DND-41 (cell line): ENCODE results near the gene UBE2V1.

ENCODE experiments used
- ATAC-seq: fragments of 200-7000 bp; cut with Tn5 transposase; 3 replicates; pipeline ENCODE4 v1.9.1; 2021; ENCODE audit warnings: low read depth; ENCODE audit not compliant: insufficient read depth
- DNase-seq: peaks from one replicate; pipeline ENCODE4 v3.0.0-alpha.2; 2020
- H2AFZ ChIP-seq: 2 replicates; pipeline ENCODE4 v1.6.0; 2012; ENCODE audit warnings: low read depth, low read length
- H3K27ac ChIP-seq: 2 replicates; pipeline ENCODE4 v1.5.1; 2012; ENCODE audit warnings: low read length, inconsistent platforms
- H3K27me3 ChIP-seq: fragments of 200-600 bp; sonication (generic); 2 replicates; pipeline ENCODE4 v1.6.0; 2012; ENCODE audit warnings: low read length, mild to moderate bottlenecking, inconsistent platforms; ENCODE audit not compliant: insufficient read depth, poor library complexity
- H3K36me3 ChIP-seq: 2 replicates; pipeline ENCODE4 v1.5.1; 2012; ENCODE audit warnings: low read length, inconsistent platforms; ENCODE audit not compliant: insufficient read depth
- H3K4me1 ChIP-seq: 2 replicates; pipeline ENCODE4 v1.5.1; 2012; ENCODE audit warnings: mild to moderate bottlenecking, low read length; ENCODE audit not compliant: insufficient read depth
- H3K4me2 ChIP-seq: 2 replicates; pipeline ENCODE4 v1.6.0; 2012; ENCODE audit warnings: mild to moderate bottlenecking, moderate library complexity, low read length, inconsistent platforms; ENCODE audit not compliant: insufficient read depth
- H3K4me3 ChIP-seq, 2 experiments: fragments of 200-600 bp in 1 of 2; shearing (Covaris generic) in 1 of 2; 2 replicates each; pipeline ENCODE4 v1.5.1; 2012 to 2016; ENCODE audit warnings: inconsistent platforms in 2 of 2, low read length in 2 of 2, mild to moderate bottlenecking in 2 of 2, low read depth in 1 of 2, moderate library complexity in 1 of 2
- H3K79me2 ChIP-seq: 2 replicates; pipeline ENCODE4 v1.6.0; 2012; ENCODE audit warnings: low read length, inconsistent platforms; ENCODE audit not compliant: insufficient read depth
- H3K9ac ChIP-seq: 2 replicates; pipeline ENCODE4 v1.6.0; 2012; ENCODE audit warnings: low read depth, mild to moderate bottlenecking, inconsistent platforms, low read length, moderate library complexity
- H3K9me3 ChIP-seq: 2 replicates; pipeline ENCODE4 v1.5.1; 2012; ENCODE audit warnings: low read length, moderate library complexity, mild to moderate bottlenecking, inconsistent platforms; ENCODE audit not compliant: insufficient read depth, severe bottlenecking
- H4K20me1 ChIP-seq: 2 replicates; pipeline ENCODE4 v1.6.0; 2012; ENCODE audit warnings: low read length; ENCODE audit not compliant: insufficient read depth
- EZH2 ChIP-seq: IDR thresholded peaks from 3 replicates; pipeline ENCODE4 v1.6.1; 2012; ENCODE audit warnings: borderline replicate concordance, low read depth, mild to moderate bottlenecking, moderate library complexity, low read length, inconsistent platforms; ENCODE audit not compliant: severe bottlenecking
- TF ChIP-seq, protein P1 (sequence below): IDR thresholded peaks from 2 replicates; pipeline ENCODE4 v1.5.1; 2012; ENCODE audit warnings: borderline replicate concordance, low read length, moderate library complexity, mild to moderate bottlenecking; ENCODE audit not compliant: poor library complexity, severe bottlenecking; ENCODE audit errors: extremely low read depth

Gene UBE2V1

DNA sequence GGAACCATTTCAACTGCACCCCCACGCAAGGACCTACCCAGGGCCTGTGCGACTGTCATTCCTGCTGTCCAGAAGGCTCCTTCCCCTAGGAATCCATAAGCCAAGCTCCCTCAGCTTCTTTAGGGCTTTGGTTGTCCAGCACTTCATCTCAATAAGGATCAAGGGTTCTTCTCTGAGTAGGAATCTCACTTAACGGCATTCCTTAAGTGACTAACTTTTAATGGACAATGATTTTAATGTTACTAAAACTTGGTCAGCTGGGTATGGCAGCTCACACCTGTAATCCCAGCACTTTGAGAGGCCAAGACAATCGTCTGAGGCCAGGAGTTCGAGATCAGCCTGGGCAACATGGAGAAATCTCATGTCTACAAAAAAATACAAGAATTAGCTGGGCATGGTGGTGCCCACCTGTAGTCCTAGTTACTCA is 13.4 kb downstream of the UBE2V1 start:
- no peak for DNase-seq
- Histone ChIP-seq H3K79me2 (peaks cover 100% of the 10 kb centered on the region), H3K36me3 (peaks cover 52% of the 10 kb centered on the region), H3K27ac (no peak overlapping the region), H3K9ac (no peak overlapping the region), H3K4me3 (no peak overlapping the region), H4K20me1 (peaks cover 73% of the 10 kb centered on the region), H3K4me2 (no peak overlapping the region), H3K4me1 (no peaks in the 10 kb centered on the region), H3K27me3 (no peaks in the 10 kb centered on the region), H2AFZ (no peak overlapping the region), H3K9me3 (no peaks in the 10 kb centered on the region)
- no peak for ATAC-seq
- no peak for TF ChIP-seq EZH2
- TF ChIP-seq, protein P1, sequence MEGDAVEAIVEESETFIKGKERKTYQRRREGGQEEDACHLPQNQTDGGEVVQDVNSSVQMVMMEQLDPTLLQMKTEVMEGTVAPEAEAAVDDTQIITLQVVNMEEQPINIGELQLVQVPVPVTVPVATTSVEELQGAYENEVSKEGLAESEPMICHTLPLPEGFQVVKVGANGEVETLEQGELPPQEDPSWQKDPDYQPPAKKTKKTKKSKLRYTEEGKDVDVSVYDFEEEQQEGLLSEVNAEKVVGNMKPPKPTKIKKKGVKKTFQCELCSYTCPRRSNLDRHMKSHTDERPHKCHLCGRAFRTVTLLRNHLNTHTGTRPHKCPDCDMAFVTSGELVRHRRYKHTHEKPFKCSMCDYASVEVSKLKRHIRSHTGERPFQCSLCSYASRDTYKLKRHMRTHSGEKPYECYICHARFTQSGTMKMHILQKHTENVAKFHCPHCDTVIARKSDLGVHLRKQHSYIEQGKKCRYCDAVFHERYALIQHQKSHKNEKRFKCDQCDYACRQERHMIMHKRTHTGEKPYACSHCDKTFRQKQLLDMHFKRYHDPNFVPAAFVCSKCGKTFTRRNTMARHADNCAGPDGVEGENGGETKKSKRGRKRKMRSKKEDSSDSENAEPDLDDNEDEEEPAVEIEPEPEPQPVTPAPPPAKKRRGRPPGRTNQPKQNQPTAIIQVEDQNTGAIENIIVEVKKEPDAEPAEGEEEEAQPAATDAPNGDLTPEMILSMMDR = no peak

DNA sequence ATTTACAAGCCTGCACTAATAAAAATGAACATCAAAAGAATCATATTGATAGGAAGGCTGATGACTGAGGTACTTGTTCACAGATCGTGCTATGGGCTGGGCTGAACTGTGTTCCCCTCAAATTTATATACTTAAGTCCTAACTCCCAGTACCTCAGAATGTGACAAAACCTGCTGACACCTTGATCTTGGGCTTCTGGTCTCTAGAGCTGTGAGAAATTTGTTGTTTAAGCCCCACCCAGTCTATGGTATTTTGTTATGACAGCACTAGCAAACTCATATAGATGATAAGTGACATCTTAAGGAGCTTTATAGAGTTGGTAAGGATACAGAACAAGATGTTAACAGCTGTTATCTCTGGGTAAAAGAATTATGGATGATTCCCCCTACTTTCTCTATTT is 13.8 kb downstream of the UBE2V1 start:
- no peak overlapping the region for H3K4me2 ChIP-seq
- peaks cover 73% of the 10 kb centered on the region for H4K20me1 ChIP-seq
- no peaks in the 10 kb centered on the region for H3K27me3 ChIP-seq
- H3K36me3 ChIP-seq = peaks cover 56% of the 10 kb centered on the region
- H2AFZ ChIP-seq = no peak overlapping the region
- no peak for TF ChIP-seq EZH2
- TF ChIP-seq, protein P1 = no peak
- no peaks in the 10 kb centered on the region for H3K4me1 ChIP-seq
- peaks cover 99% of the 10 kb centered on the region for H3K79me2 ChIP-seq
- no peak overlapping the region for H3K4me3 ChIP-seq
- H3K9me3 ChIP-seq = no peaks in the 10 kb centered on the region
- DNase-seq (no peak), ATAC-seq (no peak)
- H3K27ac ChIP-seq = no peak overlapping the region
- H3K9ac ChIP-seq = no peak overlapping the region

DNA sequence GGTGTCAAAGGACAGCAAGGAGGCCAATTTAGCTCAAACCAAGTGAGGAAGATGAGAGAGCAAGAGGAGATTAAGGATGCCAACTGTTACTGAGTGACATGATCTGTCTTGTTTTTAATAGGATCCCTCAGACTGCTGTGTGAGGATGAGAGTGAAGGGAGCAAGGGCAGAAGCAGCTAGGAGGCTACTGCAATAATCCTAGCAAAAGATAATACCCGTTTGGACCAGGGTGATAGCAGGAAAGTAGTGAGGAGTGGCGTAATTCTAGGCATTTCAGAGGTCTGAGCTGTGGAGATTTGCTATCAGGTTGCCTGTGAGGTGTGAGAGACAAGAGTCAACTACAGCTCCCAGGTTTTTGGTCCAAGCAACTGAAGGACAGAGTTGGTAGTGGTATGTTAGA is 14.7 kb downstream of the UBE2V1 start:
- H3K4me2 ChIP-seq = no peak overlapping the region
- H3K36me3 ChIP-seq = peaks cover 60% of the 10 kb centered on the region
- no peak for ATAC-seq

DNA sequence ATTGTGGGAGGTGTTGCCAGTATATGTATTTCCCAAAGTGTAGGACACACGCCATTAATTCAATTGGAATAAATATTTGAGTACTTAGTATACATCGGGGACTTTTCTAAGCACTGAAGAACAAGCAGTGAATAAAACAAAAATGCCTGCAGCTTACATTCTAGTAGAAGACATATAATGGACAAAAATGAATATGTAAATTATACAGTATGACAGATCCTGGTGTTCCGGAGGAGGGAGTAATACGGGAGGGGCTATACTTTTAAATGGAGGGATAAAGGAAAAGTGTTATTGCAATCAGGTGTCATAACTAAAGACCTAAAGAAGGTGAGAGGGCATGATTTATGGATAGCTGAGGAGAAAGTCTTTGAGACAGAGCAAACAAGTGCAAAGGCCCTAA is 15.1 kb downstream of the UBE2V1 start:
- H4K20me1 ChIP-seq = peaks cover 69% of the 10 kb centered on the region

More for the DNA sequence above, 14.7 kb downstream of the UBE2V1 start:
- H3K4me3 ChIP-seq = no peak overlapping the region
- TF ChIP-seq EZH2 = no peak
- TF ChIP-seq, protein P1 = no peak
- H3K79me2 ChIP-seq = peaks cover 94% of the 10 kb centered on the region
- H3K9ac ChIP-seq = no peak overlapping the region
- H3K27ac ChIP-seq = no peak overlapping the region
- H3K27me3 ChIP-seq = no peaks in the 10 kb centered on the region
- peaks cover 69% of the 10 kb centered on the region for H4K20me1 ChIP-seq
- H3K4me1 ChIP-seq = no peaks in the 10 kb centered on the region
- no peaks in the 10 kb centered on the region for H3K9me3 ChIP-seq
- no peak for DNase-seq
- H2AFZ ChIP-seq = no peak overlapping the region

More for the DNA sequence above, 15.1 kb downstream of the UBE2V1 start:
- no peak overlapping the region for H3K9ac ChIP-seq
- no peak overlapping the region for H3K27ac ChIP-seq
- no peak for ATAC-seq
- no peak overlapping the region for H2AFZ ChIP-seq
- no peak overlapping the region for H3K4me2 ChIP-seq
- no peaks in the 10 kb centered on the region for H3K27me3 ChIP-seq
- TF ChIP-seq, protein P1 = no peak
- no peak for TF ChIP-seq EZH2
- H3K4me3 ChIP-seq = no peak overlapping the region
- H3K36me3 ChIP-seq = peaks cover 63% of the 10 kb centered on the region
- peaks cover 94% of the 10 kb centered on the region for H3K79me2 ChIP-seq
- no peaks in the 10 kb centered on the region for H3K9me3 ChIP-seq
- no peaks in the 10 kb centered on the region for H3K4me1 ChIP-seq
- no peak for DNase-seq
